ENCODE results near the gene CDC45. TPM values are rescaled to one million over a fixed set of nuclear protein-coding genes. Genes with fewer than 3 reads are reported as not detected.

CDC45 gene
- total RNA-seq, 4 donors from 2014 or later = 0.27 TPM; not detected in 3

- in situ Hi-C loops (cut with MboI; ENCODE audit: low sequenced_read_pairs in 4 of 4) (loop anchor here in 2 of 4 donors (10.0 kb wide), 2 partner anchors 153 to 163 kb away; partner anchors contain the start of gene CLTCL1 (in 1 of the 2)), intact Hi-C loops (cut with DNase I; ENCODE audit: low total_unique reads) (loop anchor here (1.0 kb wide), 2 partner anchors 15 to 32 kb away; partner anchors contain the start of genes CDC45, MRPL40 and UFD1)
- Histone ChIP-seq H3K27me3 (no peaks in the 10 kb centered on the region), H3K27ac (peak within 1 kb of the TSS; percentile 91 to 100 (median 96)), H3K9me3 (no peaks in the 10 kb centered on the region), H3K36me3 (peaks cover 0 to 39% of the 10 kb centered on the region in 2 donors), H3K4me1 (peaks cover 46 to 51% of the 10 kb centered on the region in 2 donors), H3K4me3 (peak within 1 kb of the TSS; percentile 77 to 93 (median 86))
- peak; percentile 90 for ATAC-seq
- peak in 3 of 5 experiments; percentile 6 to 16 (median 10) for TF ChIP-seq CTCF (IDR thresholded peaks at IDR 0.05 in 4 of 5, conservative IDR thresholded peaks at IDR 0.05 in 1 of 5)
- TF ChIP-seq POLR2A (IDR thresholded peaks at IDR 0.05) = peak; percentile 91 to 95
- DNase-seq = peak; percentile 93 to 94
Observed at GRCh38 chr22:19447330-19448075, 32.2 kb upstream of the CDC45 start, which contains the start of gene C22orf39. Gene C22orf39, minus strand, starts transcription at chr22:19447711. Its CDS starts 23 bp downstream, at chr22:19447688.

GRCh38 chr22:19448076-19448607 is 31.6 kb upstream of the CDC45 start:
- no peaks in the 10 kb centered on the region for H3K9me3 ChIP-seq
- DNase-seq (peak in 1 of 2 donors; percentile 51), ATAC-seq (peak; percentile 49 to 58)
- intact Hi-C loops (cut with DNase I; ENCODE audit: low total_unique reads) (no loop called here), in situ Hi-C loops (cut with MboI; ENCODE audit: low sequenced_read_pairs in 4 of 4) (loop anchor here in 2 of 4 donors (10.0 kb wide), 2 partner anchors 153 to 163 kb away; partner anchors contain the start of gene CLTCL1 (in 1 of the 2))
- no peaks in the 10 kb centered on the region for H3K27me3 ChIP-seq
- peaks cover 39 to 45% of the 10 kb centered on the region in 2 donors for H3K4me1 ChIP-seq
- peak overlapping the region; percentile 77 to 93 (median 86) for H3K4me3 ChIP-seq
- TF ChIP-seq CTCF (IDR thresholded peaks at IDR 0.05 in 4 of 5, conservative IDR thresholded peaks at IDR 0.05 in 1 of 5) (no peak), POLR2A (IDR thresholded peaks at IDR 0.05) (no peak)
- peak overlapping the region; percentile 91 to 100 (median 96) for H3K27ac ChIP-seq
- H3K36me3 ChIP-seq = peaks cover 0 to 45% of the 10 kb centered on the region in 2 donors

GRCh38 chr22:19448739-19449421 is 30.8 kb upstream of the CDC45 start:
- DNase-seq (no peak), ATAC-seq (no peak)
- H3K27me3 ChIP-seq = no peaks in the 10 kb centered on the region
- in situ Hi-C loops (cut with MboI; ENCODE audit: low sequenced_read_pairs in 4 of 4) = loop anchor here in 2 of 4 donors (10.0 kb wide), 2 partner anchors 154 to 164 kb away; partner anchors contain the start of gene CLTCL1 (in 1 of the 2)
- peak overlapping the region in 2 of 4 donors; percentile 77 to 93 for H3K4me3 ChIP-seq
- no peaks in the 10 kb centered on the region for H3K9me3 ChIP-seq
- peaks cover 33 to 38% of the 10 kb centered on the region in 2 donors for H3K4me1 ChIP-seq
- peaks cover 0 to 45% of the 10 kb centered on the region in 2 donors for H3K36me3 ChIP-seq
- H3K27ac ChIP-seq = peak overlapping the region; percentile 91 to 100 (median 96)
- TF ChIP-seq CTCF (IDR thresholded peaks at IDR 0.05 in 4 of 5, conservative IDR thresholded peaks at IDR 0.05 in 1 of 5) = no peak
- no peak for TF ChIP-seq POLR2A (IDR thresholded peaks at IDR 0.05)
- intact Hi-C loops (cut with DNase I; ENCODE audit: low total_unique reads) = no loop called here

- Histone ChIP-seq H3K4me3 (no peak overlapping the region), H3K36me3 (peaks cover 0 to 45% of the 10 kb centered on the region in 2 donors), H3K27me3 (no peaks in the 10 kb centered on the region), H3K27ac (peak overlapping the region in 3 of 4 donors; percentile 91 to 100 (median 98)), H3K9me3 (no peaks in the 10 kb centered on the region), H3K4me1 (peaks cover 32 to 33% of the 10 kb centered on the region in 2 donors)
- ATAC-seq (no peak), DNase-seq (no peak)
- TF ChIP-seq POLR2A (IDR thresholded peaks at IDR 0.05) (no peak), CTCF (IDR thresholded peaks at IDR 0.05 in 4 of 5, conservative IDR thresholded peaks at IDR 0.05 in 1 of 5) (no peak)
- intact Hi-C loops (cut with DNase I; ENCODE audit: low total_unique reads) (no loop called here), in situ Hi-C loops (cut with MboI; ENCODE audit: low sequenced_read_pairs in 4 of 4) (loop anchor here in 2 of 4 donors (10.0 kb wide), 2 partner anchors 155 to 165 kb away; partner anchors contain the start of gene CLTCL1 (in 1 of the 2))
Observed at GRCh38 chr22:19449422-19449767, 30.3 kb upstream of the CDC45 start.
